T-cell (primary cell): Measurements from ENCODE around the gene TMEM196. TPM values are rescaled to one million over a fixed set of nuclear protein-coding genes. Genes with fewer than 3 reads are reported as not detected.

ENCODE experiments used
- ATAC-seq, 4 experiments: fragments of 200-7000 bp in 3 of 4; fragments of 150-1000 bp in 1 of 4; cut with Tn5 transposase; replicated peaks in 1 of 4; 1 replicate in 3 of 4; 2 replicates in 1 of 4; pipeline ENCODE4 v1.10.0; 2021; ENCODE audit warnings: moderate library complexity in 3 of 4, mild to moderate bottlenecking in 2 of 4, moderate number of reproducible peaks in 1 of 4
- CTCF ChIA-PET, 2 donors: fragments of 300-600 bp; sonication (Branson Sonifier 250); formaldehyde crosslinking; loops; one replicate each; lab custom pipeline; 2022; ENCODE audit warnings: antibody characterized with exemption in 2 of 2; lab: Charles Lee
- POLR2A ChIA-PET, 2 donors: fragments of 300-600 bp; sonication (Branson Sonifier 250); formaldehyde crosslinking; loops; one replicate each; lab custom pipeline; 2022; ENCODE audit warnings: antibody characterized with exemption in 2 of 2; lab: Charles Lee
- DNase-seq, 35 experiments: peaks; one replicate each; pipeline versions ENCODE4 v3.0.0 to v3.0.0-alpha.2; 2013 to 2023
- H3K27ac ChIP-seq: one replicate; pipeline ENCODE4 v1.5.1; 2013; ENCODE audit warnings: low read length
- H3K27me3 ChIP-seq, 2 experiments: replicated peaks in 1 of 2; 1 replicate in 1 of 2; 2 replicates in 1 of 2; pipeline versions ENCODE4 v1.6.1 to v1.7.0; 2013; ENCODE audit warnings: low read length in 1 of 2, mixed read lengths in 1 of 2; ENCODE audit not compliant: control insufficient read depth in 2 of 2, insufficient read depth in 2 of 2; ENCODE audit errors: extremely low read depth in 1 of 2
- H3K36me3 ChIP-seq, 2 donors: 1 replicate in 1 of 2; 2 replicates in 1 of 2; pipeline versions ENCODE4 v1.6.1 to v1.7.0; 2013; ENCODE audit warnings: low read length in 1 of 2; ENCODE audit not compliant: control insufficient read depth in 2 of 2, insufficient read depth in 1 of 2; ENCODE audit errors: extremely low read depth in 1 of 2
- H3K4me1 ChIP-seq, 2 experiments: 1 replicate in 1 of 2; 2 replicates in 1 of 2; pipeline versions ENCODE4 v1.6.1 to v1.7.0; 2013; ENCODE audit warnings: low read length in 2 of 2, mixed read lengths in 1 of 2; ENCODE audit not compliant: insufficient read depth in 2 of 2, control insufficient read depth in 1 of 2; ENCODE audit errors: extremely low read depth in 1 of 2
- H3K4me3 ChIP-seq, 2 donors: 1 replicate in 1 of 2; 2 replicates in 1 of 2; pipeline versions ENCODE4 v1.5.1 to v1.7.0; 2013; ENCODE audit warnings: mild to moderate bottlenecking in 2 of 2, low read length in 1 of 2, moderate library complexity in 1 of 2; ENCODE audit not compliant: control insufficient read depth in 1 of 2; ENCODE audit errors: extremely low read depth in 1 of 2
- H3K9me3 ChIP-seq: 2 replicates; pipeline ENCODE4 v1.7.0; 2013
- H3K27ac Mint-ChIP-seq, 2 donors: one replicate each; pipeline ENCODE4 v1.8.0; 2020 to 2021; ENCODE audit warnings: mild to moderate bottlenecking in 2 of 2, mixed read lengths in 2 of 2
- H3K27me3 Mint-ChIP-seq, 2 donors: one replicate each; pipeline ENCODE4 v1.8.0; 2021 to 2022; ENCODE audit warnings: mixed read lengths in 2 of 2
- H3K36me3 Mint-ChIP-seq: one replicate; pipeline ENCODE4 v1.8.0; 2021; ENCODE audit warnings: mixed read lengths
- H3K4me1 Mint-ChIP-seq, 3 donors: one replicate each; pipeline ENCODE4 v1.8.0; 2020 to 2022; ENCODE audit warnings: mixed read lengths in 3 of 3, mild to moderate bottlenecking in 1 of 3
- H3K4me3 Mint-ChIP-seq, 3 donors: one replicate each; pipeline ENCODE4 v1.8.0; 2020 to 2022; ENCODE audit warnings: mild to moderate bottlenecking in 3 of 3, mixed read lengths in 3 of 3, moderate library complexity in 3 of 3
- H3K9me3 Mint-ChIP-seq, 3 donors: one replicate each; pipeline ENCODE4 v1.8.0; 2020 to 2022; ENCODE audit warnings: mixed read lengths in 3 of 3
- WGBS: methylation state at CpG from one replicate; pipeline ENCODE4 v1.1.5; 2013; ENCODE audit warnings: missing lambda C conversion rate; ENCODE audit not compliant: insufficient coverage; 5-methylcytosine and 5-hydroxymethylcytosine counted together
- total RNA-seq, 35 experiments: library from RNA in 6 of 35; stranded (reverse) in 6 of 35; fragments of 120-200 nt in 1 of 35; gene quantifications; one replicate each; pipeline versions ENCODE4 v1.2.1 to v1.2.4 and lab custom pipeline; 2013 to 2026

Gene TMEM196
- total RNA-seq: not detected
- not detected for total RNA-seq (2013)
- total RNA-seq (lab: John Stamatoyannopoulos, UW): 0 to 0.09 (median 0) reads per million in 29 experiments

- H3K36me3 ChIP-seq: no peaks in the 10 kb centered on the region
- ChIA-PET POLR2A (interaction anchor here in 1 of 2 donors (0.6 kb wide), 1 partner anchor 1050 kb away, joined by 3 read pairs; no protein-coding TSS in a partner anchor), CTCF (interaction anchor here in 1 of 2 donors (0.8 kb wide), 1 partner anchor 12 kb away, joined by 4 read pairs; no protein-coding TSS in a partner anchor)
- ATAC-seq (no peak), DNase-seq (no peak)
- no peaks in the 10 kb centered on the region for H3K9me3 Mint-ChIP-seq
- peaks cover 42 to 52% of the 10 kb centered on the region in 2 donors for H3K27me3 Mint-ChIP-seq
- H3K4me3 ChIP-seq: no peak within 1 kb of the TSS
- peak within 1 kb of the TSS in 2 of 3 donors; percentile 29 to 56 for H3K4me3 Mint-ChIP-seq
- H3K27ac Mint-ChIP-seq: peak within 1 kb of the TSS in 1 of 2 donors; percentile 59
- no peaks in the 10 kb centered on the region for H3K36me3 Mint-ChIP-seq
- H3K4me1 Mint-ChIP-seq: peaks cover 12 to 18% (median 13%) of the 10 kb centered on the region in 3 donors
- 11% methylated on average over 28 of the region's 49 CpGs for WGBS
- H3K9me3 ChIP-seq: no peaks in the 10 kb centered on the region
- peaks cover 0 to 9% of the 10 kb centered on the region in 2 experiments for H3K4me1 ChIP-seq
- H3K27ac ChIP-seq: no peak within 1 kb of the TSS
- peaks cover 6 to 17% of the 10 kb centered on the region in 2 experiments for H3K27me3 ChIP-seq
Observed at GRCh38 chr7:19772841-19773760, at the start of gene TMEM196. Gene TMEM196 (minus strand): TSS chr7:19773617. CDS start chr7:19772696, 921 bp downstream.

- DNase-seq (no peak), ATAC-seq (no peak)
- Mint-ChIP-seq H3K27me3 (no peaks in the 10 kb centered on the region), H3K4me3 (no peak overlapping the region), H3K4me1 (no peaks in the 10 kb centered on the region), H3K36me3 (no peaks in the 10 kb centered on the region), H3K27ac (no peak overlapping the region), H3K9me3 (peaks cover 0 to 7% (median 3%) of the 10 kb centered on the region in 3 donors)
- Histone ChIP-seq H3K9me3 (no peaks in the 10 kb centered on the region), H3K4me3 (no peak overlapping the region), H3K27me3 (no peaks in the 10 kb centered on the region), H3K36me3 (no peaks in the 10 kb centered on the region), H3K4me1 (no peaks in the 10 kb centered on the region), H3K27ac (no peak overlapping the region)
- CTCF ChIA-PET: no interaction called here
- POLR2A ChIA-PET: no interaction called here
- 88% methylated on average over 1 of the region's 2 CpGs for WGBS
Observed at GRCh38 chr7:19816128-19816527, 42.7 kb upstream of the TMEM196 start.

- Histone ChIP-seq H3K27me3 (no peaks in the 10 kb centered on the region), H3K36me3 (no peaks in the 10 kb centered on the region), H3K4me1 (no peaks in the 10 kb centered on the region), H3K27ac (no peak overlapping the region), H3K9me3 (no peaks in the 10 kb centered on the region), H3K4me3 (no peak overlapping the region)
- ATAC-seq (no peak), DNase-seq (no peak)
- Mint-ChIP-seq H3K4me1 (no peaks in the 10 kb centered on the region), H3K4me3 (no peak overlapping the region), H3K27me3 (no peaks in the 10 kb centered on the region), H3K36me3 (no peaks in the 10 kb centered on the region), H3K9me3 (peaks cover 0 to 7% (median 3%) of the 10 kb centered on the region in 3 donors), H3K27ac (no peak overlapping the region)
- ChIA-PET POLR2A (no interaction called here), CTCF (no interaction called here)
- no CpG with 5 or more reads among the region's 2 CpGs for WGBS
Observed at GRCh38 chr7:19815546-19815945, 42.1 kb upstream of the TMEM196 start.

- H3K36me3 Mint-ChIP-seq: no peaks in the 10 kb centered on the region
- peaks cover 0 to 7% (median 3%) of the 10 kb centered on the region in 3 donors for H3K9me3 Mint-ChIP-seq
- Histone ChIP-seq H3K27ac (no peak overlapping the region), H3K27me3 (no peaks in the 10 kb centered on the region), H3K4me1 (no peaks in the 10 kb centered on the region), H3K9me3 (no peaks in the 10 kb centered on the region), H3K36me3 (no peaks in the 10 kb centered on the region), H3K4me3 (no peak overlapping the region)
- DNase-seq (no peak), ATAC-seq (no peak)
- no peak overlapping the region for H3K4me3 Mint-ChIP-seq
- no peaks in the 10 kb centered on the region for H3K27me3 Mint-ChIP-seq
- no peak overlapping the region for H3K27ac Mint-ChIP-seq
- no peaks in the 10 kb centered on the region for H3K4me1 Mint-ChIP-seq
- ChIA-PET CTCF (no interaction called here), POLR2A (no interaction called here)
- no CpG with 5 or more reads among the region's 2 CpGs for WGBS
Observed at GRCh38 chr7:19814776-19815175, 41.4 kb upstream of the TMEM196 start.

- no peaks in the 10 kb centered on the region for H3K36me3 Mint-ChIP-seq
- Histone ChIP-seq H3K9me3 (no peaks in the 10 kb centered on the region), H3K4me1 (no peaks in the 10 kb centered on the region), H3K27me3 (no peaks in the 10 kb centered on the region), H3K4me3 (no peak overlapping the region), H3K27ac (no peak overlapping the region), H3K36me3 (no peaks in the 10 kb centered on the region)
- H3K27ac Mint-ChIP-seq: no peak overlapping the region
- peaks cover 0 to 3% (median 0%) of the 10 kb centered on the region in 3 donors for H3K9me3 Mint-ChIP-seq
- POLR2A ChIA-PET: no interaction called here
- no CpG with 5 or more reads among the region's 1 CpG for WGBS
- no peaks in the 10 kb centered on the region for H3K4me1 Mint-ChIP-seq
- H3K27me3 Mint-ChIP-seq: no peaks in the 10 kb centered on the region
- CTCF ChIA-PET: no interaction called here
- H3K4me3 Mint-ChIP-seq: no peak overlapping the region
- DNase-seq (no peak), ATAC-seq (no peak)
Observed at GRCh38 chr7:19811386-19811785, 38.0 kb upstream of the TMEM196 start.

- WGBS: no CpG with 5 or more reads among the region's 3 CpGs
- Mint-ChIP-seq H3K27ac (no peak overlapping the region), H3K27me3 (no peaks in the 10 kb centered on the region), H3K4me3 (no peak overlapping the region), H3K9me3 (peaks cover 0 to 7% (median 4%) of the 10 kb centered on the region in 3 donors), H3K36me3 (no peaks in the 10 kb centered on the region), H3K4me1 (no peaks in the 10 kb centered on the region)
- POLR2A ChIA-PET: no interaction called here
- CTCF ChIA-PET: no interaction called here
- no peak overlapping the region for H3K27ac ChIP-seq
- DNase-seq: no peak
- H3K4me3 ChIP-seq: no peak overlapping the region
- no peaks in the 10 kb centered on the region for H3K9me3 ChIP-seq
- ATAC-seq: no peak
- no peaks in the 10 kb centered on the region for H3K4me1 ChIP-seq
- H3K36me3 ChIP-seq: no peaks in the 10 kb centered on the region
- H3K27me3 ChIP-seq: no peaks in the 10 kb centered on the region
Observed at GRCh38 chr7:19798986-19799385, 25.6 kb upstream of the TMEM196 start.
